Nasal cavity respiratory epithelium epithelial cell of viscerocranial mucosa (primary cell): ENCODE results near the gene ALMS1. TPM values are rescaled to one million over a fixed set of nuclear protein-coding genes. Genes with fewer than 3 reads are reported as not detected.

Source experiments
- total RNA-seq: library from RNA; depleted of rRNA; stranded (reverse); fragments of >200 nt; gene quantifications from 2 replicates; pipeline ENCODE4 v1.2.3, GENCODE V29; 2014

Gene ALMS1, protein sequence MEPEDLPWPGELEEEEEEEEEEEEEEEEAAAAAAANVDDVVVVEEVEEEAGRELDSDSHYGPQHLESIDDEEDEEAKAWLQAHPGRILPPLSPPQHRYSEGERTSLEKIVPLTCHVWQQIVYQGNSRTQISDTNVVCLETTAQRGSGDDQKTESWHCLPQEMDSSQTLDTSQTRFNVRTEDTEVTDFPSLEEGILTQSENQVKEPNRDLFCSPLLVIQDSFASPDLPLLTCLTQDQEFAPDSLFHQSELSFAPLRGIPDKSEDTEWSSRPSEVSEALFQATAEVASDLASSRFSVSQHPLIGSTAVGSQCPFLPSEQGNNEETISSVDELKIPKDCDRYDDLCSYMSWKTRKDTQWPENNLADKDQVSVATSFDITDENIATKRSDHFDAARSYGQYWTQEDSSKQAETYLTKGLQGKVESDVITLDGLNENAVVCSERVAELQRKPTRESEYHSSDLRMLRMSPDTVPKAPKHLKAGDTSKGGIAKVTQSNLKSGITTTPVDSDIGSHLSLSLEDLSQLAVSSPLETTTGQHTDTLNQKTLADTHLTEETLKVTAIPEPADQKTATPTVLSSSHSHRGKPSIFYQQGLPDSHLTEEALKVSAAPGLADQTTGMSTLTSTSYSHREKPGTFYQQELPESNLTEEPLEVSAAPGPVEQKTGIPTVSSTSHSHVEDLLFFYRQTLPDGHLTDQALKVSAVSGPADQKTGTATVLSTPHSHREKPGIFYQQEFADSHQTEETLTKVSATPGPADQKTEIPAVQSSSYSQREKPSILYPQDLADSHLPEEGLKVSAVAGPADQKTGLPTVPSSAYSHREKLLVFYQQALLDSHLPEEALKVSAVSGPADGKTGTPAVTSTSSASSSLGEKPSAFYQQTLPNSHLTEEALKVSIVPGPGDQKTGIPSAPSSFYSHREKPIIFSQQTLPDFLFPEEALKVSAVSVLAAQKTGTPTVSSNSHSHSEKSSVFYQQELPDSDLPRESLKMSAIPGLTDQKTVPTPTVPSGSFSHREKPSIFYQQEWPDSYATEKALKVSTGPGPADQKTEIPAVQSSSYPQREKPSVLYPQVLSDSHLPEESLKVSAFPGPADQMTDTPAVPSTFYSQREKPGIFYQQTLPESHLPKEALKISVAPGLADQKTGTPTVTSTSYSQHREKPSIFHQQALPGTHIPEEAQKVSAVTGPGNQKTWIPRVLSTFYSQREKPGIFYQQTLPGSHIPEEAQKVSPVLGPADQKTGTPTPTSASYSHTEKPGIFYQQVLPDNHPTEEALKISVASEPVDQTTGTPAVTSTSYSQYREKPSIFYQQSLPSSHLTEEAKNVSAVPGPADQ (N-terminal part only)
- 9.6 and 18.9 TPM in 2 replicates for total RNA-seq

DNA sequence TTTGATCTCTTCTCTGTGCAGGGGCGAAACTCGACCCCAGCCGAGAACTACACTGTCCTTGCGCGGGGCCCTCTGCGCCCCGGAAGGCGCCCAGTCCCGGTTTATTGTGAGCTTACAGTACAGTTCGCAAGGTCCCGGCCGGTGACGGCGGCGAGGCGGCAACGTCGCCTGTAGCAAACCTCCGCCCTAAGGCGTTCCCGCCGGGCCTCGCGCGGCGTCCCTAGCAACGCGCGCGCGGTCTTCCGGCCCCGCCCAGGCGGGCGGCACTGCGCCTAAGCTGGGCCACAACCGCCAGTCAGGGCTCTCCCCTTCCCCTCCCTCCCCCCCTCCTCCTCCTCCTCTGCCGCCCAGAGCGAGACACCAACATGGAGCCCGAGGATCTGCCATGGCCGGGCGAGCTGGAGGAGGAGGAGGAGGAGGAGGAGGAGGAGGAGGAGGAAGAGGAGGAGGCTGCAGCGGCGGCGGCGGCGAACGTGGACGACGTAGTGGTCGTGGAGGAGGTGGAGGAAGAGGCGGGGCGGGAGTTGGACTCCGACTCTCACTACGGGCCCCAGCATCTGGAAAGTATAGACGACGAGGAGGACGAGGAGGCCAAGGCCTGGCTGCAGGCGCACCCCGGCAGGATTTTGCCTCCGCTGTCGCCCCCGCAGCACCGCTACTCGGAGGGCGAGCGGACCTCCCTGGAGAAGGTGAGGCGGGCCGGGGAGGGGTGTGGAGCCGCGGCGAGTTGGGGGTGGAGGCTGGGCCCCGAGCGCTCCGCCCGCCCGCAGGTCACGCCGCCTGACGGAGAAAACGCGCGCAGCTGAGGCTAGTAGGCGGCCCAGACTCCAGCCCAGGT is at the start of gene ALMS1:
Gene ALMS1, plus strand, starts transcription at position 333 of the 838 bp plus-strand sequence. Its CDS starts 33 bp downstream, at position 366.

GRCh38 chr2:73642338-73643018 is 256.8 kb downstream of the ALMS1 start, which contains the start of gene NAT8:
NAT8 (minus strand) TSS chr2:73642422; CDS start chr2:73641628, 794 bp downstream.

Other genes with a start within 250 kb of the ALMS1 start
- not detected in 2 replicates for gene NOTO, start 183.3 kb upstream of the ALMS1 start, total RNA-seq
- gene SMYD5, start 171.6 kb upstream of the ALMS1 start, total RNA-seq: 20.2 and 28.8 TPM in 2 replicates
- gene PRADC1, start 152.6 kb upstream of the ALMS1 start, total RNA-seq: 4.8 and 8.4 TPM in 2 replicates
- 263 and 284 TPM in 2 replicates for gene CCT7, start 151.5 kb upstream of the ALMS1 start, total RNA-seq
- 2.4 and 3.4 TPM in 2 replicates for gene FBXO41, start 101.4 kb upstream of the ALMS1 start, total RNA-seq
- not detected in 2 replicates for gene EGR4, start 92.3 kb upstream of the ALMS1 start, total RNA-seq